ENCODE results near the gene KDELR1. TPM values are rescaled to one million over a fixed set of nuclear protein-coding genes. Genes with fewer than 3 reads are reported as not detected.

Gene KDELR1
- total and polyA plus RNA-seq, 2 donors (not counting 3 experiments of a cell fraction or from before 2014, with no cell fraction given) = 199 to 224 TPM

GRCh38 chr19:48418317-48419064, 27.1 kb upstream of the KDELR1 start:
- Histone ChIP-seq H3K9me1 (replicated peaks; ENCODE audit: control insufficient read depth, extremely low read depth, insufficient read depth, low read length) (no peaks in the 10 kb centered on the region), H3K9me3 (replicated peaks; ENCODE audit: control insufficient read depth, insufficient read depth, low read length) (no peaks in the 10 kb centered on the region), H3K27me3 (ENCODE audit: control insufficient read depth in 2 of 2, insufficient read depth in 2 of 2, low read length in 2 of 2) (no peaks in the 10 kb centered on the region), H3K4me1 (ENCODE audit: control insufficient read depth, extremely low read depth, insufficient read depth, low read length) (peaks cover 6% of the 10 kb centered on the region), H2AFZ (ENCODE audit: low read depth, low read length) (no peak overlapping the region), H4K20me1 (replicated peaks; ENCODE audit: control insufficient read depth, extremely low read depth, insufficient read depth, low read length) (no peaks in the 10 kb centered on the region), H3K36me3 (ENCODE audit: control insufficient read depth in 2 of 2, extremely low read depth in 1 of 2, insufficient read depth in 2 of 2, low read length in 2 of 2) (no peaks in the 10 kb centered on the region), H3K4me2 (ENCODE audit: insufficient read depth, low read length) (no peak overlapping the region), H3K79me2 (ENCODE audit: control insufficient read depth, insufficient read depth, low read length) (no peaks in the 10 kb centered on the region), H3K27ac (ENCODE audit: insufficient read depth, low read depth, low read length) (no peak overlapping the region), H3K9ac (replicated peaks; ENCODE audit: extremely low read depth, insufficient read depth, low read length) (no peak overlapping the region), H3K4me3 (replicated peaks in 1 of 3; ENCODE audit: insufficient read depth in 1 of 3, low read depth in 1 of 3, low read length in 3 of 3) (no peak overlapping the region)
- intact Hi-C loops (cut with micrococcal nuclease) = no loop called here
- TF ChIP-seq JUN (IDR thresholded peaks at IDR 0.05; ENCODE audit: borderline replicate concordance, insufficient read depth, insufficient read length, low read depth) = no peak
- TF ChIP-seq GATA2 (IDR thresholded peaks at IDR 0.05; ENCODE audit: insufficient read depth, insufficient read length, low read depth, low read length) = no peak
- no peak for TF ChIP-seq MAX (IDR thresholded peaks at IDR 0.05; ENCODE audit: insufficient read depth, insufficient read length)
- TF ChIP-seq CTCF (IDR thresholded peaks at IDR 0.05; ENCODE audit: extremely low read depth in 1 of 2, insufficient read depth in 1 of 2, low read depth in 1 of 2, low read length in 2 of 2) = no peak
- no peak for TF ChIP-seq EZH2 (IDR thresholded peaks at IDR 0.05; ENCODE audit: borderline replicate concordance, low read depth, low read length, severe bottlenecking)
- CTCF ChIA-PET = interaction anchor here (1.1 to 2.7 kb wide), 3 partner anchors 12 to 28 kb away, joined by 3 to 8 read pairs (median 6); partner anchors contain the start of gene KDELR1
- BruUV-seq (replicated peaks) = no TSS peak
- FAIRE-seq (no peak), DNase-seq (ENCODE audit: low read depth, low spot score) (no peak)
- POLR2A ChIA-PET = no interaction called here
- dilution Hi-C loops (cut with MboI; ENCODE audit: extremely low pct_ligation_motif_present, low sequenced_read_pairs) = no loop called here
